NCI-H1048 (cell line): Measurements from ENCODE around the gene PI4KA.
"Not testable (repeated sequence)": the region's sequence is repeated elsewhere in the genome, so short reads cannot be mapped to it uniquely, and the experiment has no call there.

Experiments used
- DNase-seq: peaks from one replicate; lab custom pipeline; 2025; lab: John Stamatoyannopoulos, UW

The PI4KA gene

GRCh38 chr22:20847318-20847822 lies 11.2 kb downstream of the PI4KA start:
- no peak for DNase-seq

GRCh38 chr22:20844055-20845037 lies 14.3 kb downstream of the PI4KA start:
- no peak for DNase-seq

GRCh38 chr22:20843501-20843900 lies 15.1 kb downstream of the PI4KA start:
- DNase-seq: no peak

GRCh38 chr22:20840646-20841371 lies 17.8 kb downstream of the PI4KA start:
- DNase-seq: no peak

GRCh38 chr22:20839837-20840645 lies 18.6 kb downstream of the PI4KA start:
- DNase-seq: no peak

GRCh38 chr22:20839354-20839753 lies 19.3 kb downstream of the PI4KA start:
- not testable (repeated sequence) for DNase-seq

- DNase-seq: no peak
These were observed 21.4 kb downstream of the PI4KA start for GRCh38 chr22:20836987-20837823.

- DNase-seq: no peak
These were observed 23.9 kb downstream of the PI4KA start for GRCh38 chr22:20834725-20835124.

GRCh38 chr22:20834206-20834605 lies 24.4 kb downstream of the PI4KA start:
- DNase-seq: no peak

- DNase-seq: no peak
These were observed 25.4 kb downstream of the PI4KA start for GRCh38 chr22:20833225-20833665.

- no peak for DNase-seq
These were observed 29.0 kb downstream of the PI4KA start for GRCh38 chr22:20829491-20830134.

GRCh38 chr22:20826373-20827152 lies 32.0 kb downstream of the PI4KA start:
- DNase-seq: not testable (repeated sequence)

GRCh38 chr22:20825624-20826023 lies 33.0 kb downstream of the PI4KA start:
- DNase-seq: no peak

- not testable (repeated sequence) for DNase-seq
These were observed 33.4 kb downstream of the PI4KA start for GRCh38 chr22:20825216-20825615.

- no peak for DNase-seq
These were observed 35.3 kb downstream of the PI4KA start for GRCh38 chr22:20823264-20823663.

- DNase-seq: no peak
These were observed 36.4 kb downstream of the PI4KA start for GRCh38 chr22:20822240-20822639.

- not testable (repeated sequence) for DNase-seq
These were observed 36.8 kb downstream of the PI4KA start for GRCh38 chr22:20821717-20822239.

GRCh38 chr22:20819471-20819870 lies 39.1 kb downstream of the PI4KA start:
- no peak for DNase-seq

GRCh38 chr22:20818471-20818870 lies 40.1 kb downstream of the PI4KA start:
- no peak for DNase-seq
